Hematopoietic multipotent progenitor cell (in vitro differentiated cells): ENCODE measurements around the gene COPZ2. TPM values are rescaled to one million over a fixed set of nuclear protein-coding genes. Genes with fewer than 3 reads are reported as not detected.
"Not testable (repeated sequence)": the region's sequence is repeated elsewhere in the genome, so short reads cannot be mapped to it uniquely, and the experiment has no call there.

Source experiments
- DNase-seq, 3 donors: peaks; one replicate each; pipeline ENCODE4 v3.0.0-alpha.2; 2011 to 2015; ENCODE audit warnings: low read depth in 2 of 3, low spot score in 2 of 3
- total RNA-seq: library from RNA; depleted of rRNA; stranded (reverse); fragments of >200 nt; gene quantifications from one replicate; pipeline ENCODE4 v1.2.3, GENCODE V29; 2012

Gene COPZ2
- total RNA-seq, 1 donor: not detected

DNA sequence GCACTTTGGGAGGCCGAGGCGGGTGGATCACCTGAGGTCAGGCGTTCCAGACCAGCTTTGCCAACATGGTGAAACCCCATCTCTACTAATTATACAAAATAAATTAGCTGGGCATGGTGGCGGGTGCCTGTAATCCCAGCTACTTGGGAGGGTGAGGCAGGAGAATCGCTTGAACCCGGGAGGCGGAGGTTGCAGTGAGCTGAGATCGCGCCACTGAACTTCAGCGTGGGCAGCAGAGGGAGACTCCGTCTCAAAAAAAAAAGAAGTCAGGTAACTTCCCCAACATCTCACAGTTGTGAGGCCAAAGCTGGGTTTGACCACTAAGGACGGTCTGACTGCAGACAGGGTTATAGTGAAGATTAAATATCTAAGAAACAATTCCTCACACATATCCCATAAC, 2.9 kb downstream of the COPZ2 start:
- DNase-seq: not testable (repeated sequence)

DNA sequence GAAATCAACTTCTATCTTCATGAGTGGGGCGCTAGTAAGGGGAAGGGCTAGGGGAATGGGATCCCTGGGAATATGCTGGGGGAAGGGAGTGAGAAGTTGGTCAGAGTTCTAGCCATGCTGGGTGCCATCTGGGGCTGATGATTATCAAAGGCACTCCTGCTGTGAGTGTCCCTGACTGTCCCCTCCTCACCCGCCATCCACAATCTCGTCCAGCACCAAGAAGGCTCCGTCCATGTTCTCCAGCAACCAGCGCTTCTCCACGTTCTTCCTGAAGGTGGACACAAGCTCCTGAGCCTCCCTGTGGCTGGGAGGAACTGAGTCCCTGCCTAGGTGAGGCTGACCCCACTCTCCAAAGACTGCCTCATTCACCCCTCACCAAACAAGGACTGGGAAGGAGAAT, 5.6 kb downstream of the COPZ2 start:
- DNase-seq: no peak

DNA sequence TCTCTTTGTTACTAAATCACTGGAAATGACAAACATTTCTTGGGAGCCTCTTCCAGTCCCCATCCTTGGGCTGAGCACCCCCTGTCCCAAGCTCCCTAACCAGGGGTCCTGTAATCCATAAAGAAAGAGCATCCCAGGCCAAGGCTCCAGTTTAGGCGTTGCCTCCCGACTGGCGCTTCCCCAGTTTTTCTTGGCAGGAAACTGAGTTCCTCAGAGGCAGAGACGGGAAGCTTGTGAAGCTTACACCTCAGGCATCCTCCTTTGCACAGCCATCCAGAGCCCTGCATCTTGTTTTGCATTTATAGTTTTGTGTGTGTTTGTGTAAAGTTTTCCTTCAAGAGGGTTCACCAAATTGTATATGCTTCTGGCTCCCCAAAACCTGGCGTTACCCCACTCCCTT, 7.1 kb downstream of the COPZ2 start:
- no peak for DNase-seq

DNA sequence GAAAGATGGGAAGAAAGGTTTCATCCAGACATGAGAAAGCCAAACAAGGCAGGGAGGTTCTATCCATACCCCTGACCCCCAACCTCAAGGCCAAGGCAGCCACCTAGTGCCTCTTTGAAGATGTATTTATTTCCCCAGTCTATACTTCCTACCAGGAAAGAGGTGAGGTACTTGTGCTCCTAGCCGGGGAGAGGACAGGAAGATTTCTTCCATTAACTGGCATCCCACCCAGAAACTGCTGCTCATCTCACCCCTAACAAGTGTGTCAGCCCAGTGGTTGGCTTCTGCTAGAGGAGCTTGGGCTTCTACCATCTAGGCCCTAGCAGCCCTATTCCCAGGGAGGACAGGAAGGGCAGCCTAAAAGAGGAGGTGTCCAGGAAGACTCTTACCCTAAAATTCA, 8.9 kb downstream of the COPZ2 start:
- DNase-seq: no peak

DNA sequence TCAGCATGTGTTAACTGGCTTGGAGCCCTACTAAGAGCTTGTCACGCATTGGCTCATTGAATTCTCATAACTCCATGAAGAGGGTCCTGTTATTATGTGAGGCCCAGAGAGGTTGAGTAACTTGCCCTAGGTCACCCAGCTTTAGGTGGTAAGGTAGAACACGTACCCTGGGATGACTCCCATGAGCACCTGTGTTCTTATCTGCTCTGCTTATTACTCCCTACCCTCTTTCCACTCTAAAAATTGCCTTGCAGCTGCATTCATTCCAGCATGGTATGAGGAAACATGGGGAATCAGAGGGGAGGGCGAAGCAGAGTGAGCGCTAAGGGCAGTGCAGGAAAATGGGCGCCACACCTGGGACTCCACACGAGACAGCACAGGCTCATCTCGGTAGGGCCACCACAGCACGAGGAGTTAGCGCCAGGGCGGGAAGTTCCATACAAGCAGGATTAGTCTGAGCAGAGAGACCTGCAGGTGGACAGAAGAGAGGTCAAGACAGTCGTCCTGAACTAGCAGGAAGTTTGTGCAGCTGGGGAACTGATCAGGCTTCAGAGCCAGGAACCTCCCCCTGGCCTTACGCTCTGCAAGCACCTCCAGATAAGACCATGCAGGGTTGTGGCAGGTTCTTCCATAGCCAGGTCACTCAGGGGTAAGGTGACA, 10.1 kb downstream of the COPZ2 start:
- DNase-seq: no peak

DNA sequence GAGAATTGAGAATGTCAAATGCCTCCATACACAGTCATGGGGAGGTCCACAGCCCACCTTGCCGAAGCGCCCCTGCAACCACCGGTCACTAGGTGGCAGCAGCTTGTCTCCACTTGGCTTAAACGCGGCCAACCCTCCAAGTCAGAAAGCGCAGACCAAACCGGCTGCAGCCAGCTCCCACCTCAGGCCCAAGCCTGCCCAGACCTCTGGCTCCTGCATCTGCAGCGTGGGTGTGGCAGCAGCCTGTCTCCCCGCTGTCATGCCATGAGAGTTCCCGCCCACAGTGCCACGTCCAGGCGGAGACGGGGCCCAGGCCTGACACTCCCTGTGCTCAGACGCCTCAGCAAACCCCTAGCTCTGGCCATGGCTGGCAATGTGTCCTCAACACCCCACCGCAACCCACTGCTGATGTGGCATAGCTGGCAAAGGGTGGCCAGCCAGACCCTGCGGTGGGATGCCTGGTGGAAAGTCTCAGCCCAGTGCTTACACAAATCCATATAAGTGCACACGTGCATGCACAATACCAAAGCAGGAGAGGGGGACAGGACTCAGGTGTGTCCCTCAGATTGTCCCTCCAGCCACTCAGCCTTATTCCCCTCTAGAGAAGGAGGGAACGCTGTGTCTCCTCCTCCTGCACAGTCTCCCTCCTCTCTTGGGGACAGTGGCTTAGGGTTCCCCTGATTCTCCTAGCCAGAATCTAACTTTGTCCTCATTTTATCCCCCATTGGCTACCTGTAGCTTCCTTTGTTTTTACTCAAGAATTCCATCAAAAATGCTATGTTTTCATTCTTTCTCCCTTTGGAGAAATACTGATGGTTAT, 10.9 kb downstream of the COPZ2 start:
- DNase-seq: peak in 2 of 3 donors; percentile 82 to 88

DNA sequence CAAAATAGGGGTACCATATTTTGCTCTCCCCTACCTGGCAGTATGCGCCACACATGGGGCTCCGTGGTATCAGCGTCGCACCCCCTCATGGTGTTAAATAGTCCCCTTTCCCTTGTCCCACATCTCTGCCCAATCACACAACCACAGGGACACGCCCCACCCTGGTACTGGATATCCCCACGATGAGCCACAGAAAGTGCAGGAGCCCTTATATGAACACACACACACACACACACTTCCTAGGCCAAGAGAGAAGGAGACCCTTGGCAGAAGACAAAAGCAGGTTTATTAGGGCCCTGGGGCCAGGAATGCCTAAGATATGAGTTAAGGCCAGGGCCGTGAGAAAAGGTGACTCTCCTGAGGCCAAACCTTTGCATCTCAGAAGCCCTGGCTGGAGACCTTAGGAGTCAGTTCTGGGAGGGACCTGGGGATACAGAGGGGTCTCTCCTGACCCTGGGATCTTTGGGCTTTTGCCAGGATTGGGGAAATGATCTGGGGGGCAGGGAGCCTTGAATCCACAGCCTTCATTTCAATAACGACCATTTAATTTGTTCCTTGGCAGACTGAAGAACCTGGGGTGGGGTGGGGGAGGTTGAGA, 11.6 kb downstream of the COPZ2 start:
- no peak for DNase-seq

DNA sequence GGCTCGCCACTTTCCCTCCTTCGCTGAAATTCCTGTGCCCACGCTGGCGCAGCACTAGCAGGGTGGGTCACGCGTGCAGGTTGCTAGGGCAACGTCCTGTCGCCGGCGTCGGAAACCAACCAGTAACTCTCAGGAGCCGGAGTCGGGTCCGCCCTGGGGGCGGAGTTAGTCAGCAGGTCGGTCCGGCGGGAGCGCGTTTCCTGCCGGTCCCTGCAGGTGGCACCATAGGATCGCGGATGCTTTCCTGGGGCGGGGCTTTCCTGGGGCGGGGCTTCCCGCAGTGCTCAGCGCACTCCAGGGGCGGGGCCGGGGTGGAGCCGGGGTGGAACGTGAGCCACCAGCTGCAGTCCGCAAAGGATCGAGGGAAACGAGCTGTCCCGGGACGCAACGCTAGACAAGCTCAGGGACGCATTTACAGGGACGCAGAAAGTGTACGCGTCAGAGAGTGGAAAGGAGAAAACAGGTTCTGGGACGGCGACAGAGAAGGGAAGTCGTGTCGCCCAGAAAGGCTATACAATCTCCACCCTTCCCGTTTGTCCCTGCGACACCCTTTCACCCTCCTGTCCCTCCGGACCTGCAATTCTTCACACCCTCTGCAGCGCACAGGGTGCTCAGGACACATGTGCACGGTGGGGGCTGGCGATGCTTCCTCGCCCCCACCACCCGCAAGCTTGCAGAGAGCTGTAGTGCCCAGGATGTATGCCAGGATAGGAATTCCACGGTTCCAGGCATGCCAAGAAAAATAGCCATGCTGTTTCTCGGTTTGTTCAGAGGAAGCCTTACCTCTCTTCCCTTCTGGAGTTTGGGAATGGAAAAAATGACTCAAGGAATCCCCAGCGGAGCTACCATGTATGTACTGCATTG, 12.3 kb downstream of the COPZ2 start:
- DNase-seq: peak; percentile 94 to 96 (median 95)

DNA sequence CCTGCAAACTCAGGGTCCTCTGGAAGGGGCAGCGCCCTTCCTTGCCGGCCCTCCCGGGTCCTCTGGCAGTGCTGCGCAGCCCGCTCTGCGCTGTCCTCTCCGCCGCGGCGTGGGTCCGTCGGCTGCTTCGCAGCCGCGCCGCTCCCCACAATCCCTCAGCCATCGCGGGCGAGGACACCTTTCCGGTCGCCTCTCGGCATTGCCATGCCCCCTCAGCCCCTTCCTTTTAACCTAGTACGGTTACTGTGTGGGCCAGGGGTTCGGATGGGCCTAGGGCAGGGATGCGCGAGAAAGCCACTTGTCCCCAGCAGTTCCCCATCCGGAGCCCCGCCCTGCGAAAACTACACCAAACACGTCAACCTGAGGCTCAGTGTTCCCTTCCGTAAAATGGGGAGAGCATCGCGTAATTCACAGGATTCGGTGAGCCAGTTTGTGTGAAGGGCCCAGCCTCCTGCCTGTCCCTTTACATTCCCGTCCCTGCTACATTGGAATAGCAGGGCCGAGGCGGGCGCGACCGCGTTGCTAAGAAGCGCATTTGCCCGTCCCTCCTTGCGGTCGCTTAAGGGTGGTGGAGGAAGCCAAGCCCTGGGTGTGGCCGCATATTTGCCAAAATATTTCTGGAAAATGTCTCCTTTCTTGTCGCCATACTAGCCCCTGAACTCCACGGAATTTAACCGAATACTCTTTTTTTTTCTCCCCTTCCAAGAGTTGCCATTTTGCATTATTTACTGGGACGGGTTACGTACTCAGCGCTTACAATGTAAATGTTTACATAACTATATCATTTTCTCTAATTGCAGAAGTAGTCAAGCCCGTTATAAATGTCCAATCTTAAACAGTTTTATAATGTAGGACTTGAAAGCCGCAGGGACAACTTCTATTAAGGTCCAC, 13.2 kb downstream of the COPZ2 start:
- DNase-seq: peak in 2 of 3 donors; percentile 29 to 38

DNA sequence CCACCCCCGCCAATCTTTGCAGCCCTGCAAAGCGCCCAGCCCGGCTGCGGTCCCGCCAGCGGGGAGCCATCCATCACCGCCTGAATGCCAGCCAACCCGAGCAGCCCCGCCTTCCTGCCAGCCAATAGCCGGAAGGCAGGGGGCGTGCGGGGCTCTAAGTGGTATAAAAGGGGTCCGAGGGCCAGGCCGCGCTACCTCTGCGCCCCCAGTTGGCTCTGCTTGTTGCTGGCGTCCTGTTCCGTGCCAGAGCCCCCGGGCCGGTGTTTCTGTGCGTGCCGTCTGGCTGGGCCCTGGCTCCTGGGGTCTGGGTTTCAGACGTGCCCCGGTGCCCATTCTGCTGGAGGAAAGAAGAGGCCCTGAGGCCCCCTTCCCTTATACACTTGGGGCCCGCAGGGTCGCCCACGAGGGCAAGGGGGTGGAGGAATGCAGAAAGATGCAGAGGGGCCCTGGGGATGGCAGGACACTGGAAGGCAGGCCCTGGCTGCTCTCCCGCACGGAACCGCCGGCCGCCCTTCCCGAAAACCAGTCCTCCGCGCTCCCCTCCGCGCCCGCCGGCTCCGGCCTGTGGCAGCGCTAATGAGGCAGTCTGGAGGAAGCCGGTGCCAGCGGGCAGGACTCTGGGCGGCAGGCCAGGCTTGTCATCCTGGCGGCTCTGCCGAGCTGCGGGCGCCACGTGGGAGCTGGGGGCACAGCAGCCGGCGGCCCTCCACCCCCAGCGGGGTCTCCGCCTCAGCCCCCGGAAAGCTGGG, 14.0 kb downstream of the COPZ2 start:
- peak in 2 of 3 donors; percentile 66 to 68 for DNase-seq

DNA sequence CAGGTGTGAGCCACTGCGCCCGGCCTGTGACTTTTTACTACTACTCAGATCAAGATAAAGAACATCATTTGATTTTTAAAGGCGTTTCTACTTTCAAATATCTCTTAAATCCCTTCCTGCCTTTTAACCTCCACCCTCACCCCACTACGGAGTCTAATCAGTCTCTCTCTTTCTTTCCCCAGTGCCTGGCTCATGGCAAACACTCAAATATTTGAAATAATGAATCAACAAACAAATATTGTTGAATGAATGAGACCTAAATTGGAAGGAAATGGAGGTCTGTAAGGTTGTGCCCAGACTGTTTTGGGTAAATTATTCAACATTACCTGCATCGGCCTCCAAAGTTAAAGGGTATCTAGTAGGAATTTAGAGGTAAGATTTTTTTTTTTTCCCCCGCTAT, 14.7 kb downstream of the COPZ2 start:
- DNase-seq: no peak

DNA sequence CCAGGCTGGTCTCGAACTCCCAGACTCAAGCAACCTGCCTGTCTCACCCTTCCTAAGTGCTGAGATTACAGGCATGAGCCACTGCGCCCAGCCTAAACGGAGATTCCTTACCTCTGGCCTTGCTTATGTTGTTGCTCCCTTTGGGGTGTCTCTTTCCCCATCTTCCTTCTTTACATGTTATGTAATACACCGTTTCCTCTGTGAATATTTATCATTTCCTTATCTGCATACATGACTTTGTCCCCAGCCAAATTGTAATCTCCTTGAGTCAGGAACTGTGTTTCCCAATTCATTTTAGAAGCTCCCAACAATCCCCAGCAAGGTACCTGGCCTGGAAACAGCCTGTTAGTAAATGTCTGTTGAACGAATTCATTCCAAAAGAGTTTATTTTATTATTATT, 15.7 kb downstream of the COPZ2 start:
- DNase-seq: no peak

DNA sequence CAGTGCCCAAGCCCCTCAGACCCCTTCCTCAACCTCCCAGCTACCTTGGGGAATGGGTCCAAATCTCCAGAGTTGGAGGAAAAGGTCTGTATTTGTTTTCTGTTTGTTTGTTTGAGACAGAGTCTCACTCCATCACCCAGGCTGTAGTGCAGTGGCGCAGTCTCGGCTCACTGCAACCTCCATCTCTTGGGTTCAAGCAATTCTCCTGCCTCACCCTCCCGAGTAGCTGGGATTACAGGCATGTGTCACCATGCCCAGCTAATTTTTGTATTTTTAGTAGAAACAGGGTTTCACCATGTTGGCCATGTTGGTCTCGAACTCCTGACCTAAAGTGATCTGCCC, 19.8 kb downstream of the COPZ2 start:
- not testable (repeated sequence) for DNase-seq

DNA sequence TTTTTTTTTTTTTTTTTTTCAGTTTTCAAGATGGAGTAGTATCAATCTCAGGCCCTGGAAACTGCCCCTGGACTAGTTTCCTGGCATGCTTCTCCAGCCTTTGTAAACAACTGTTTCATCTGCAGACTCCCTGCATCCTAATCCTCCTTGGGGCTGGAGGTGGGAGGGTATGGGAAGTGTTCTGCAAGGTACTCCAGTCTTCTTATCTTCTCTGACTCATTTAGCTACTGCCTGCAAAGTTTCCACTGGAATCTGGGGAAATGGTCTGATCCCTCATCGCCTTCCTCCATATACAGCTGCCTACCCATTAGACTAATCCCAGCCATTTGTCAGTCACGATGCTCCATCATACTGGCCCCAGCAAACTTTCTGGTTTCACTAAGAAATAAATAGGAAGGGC, 21.5 kb downstream of the COPZ2 start:
- no peak for DNase-seq

DNA sequence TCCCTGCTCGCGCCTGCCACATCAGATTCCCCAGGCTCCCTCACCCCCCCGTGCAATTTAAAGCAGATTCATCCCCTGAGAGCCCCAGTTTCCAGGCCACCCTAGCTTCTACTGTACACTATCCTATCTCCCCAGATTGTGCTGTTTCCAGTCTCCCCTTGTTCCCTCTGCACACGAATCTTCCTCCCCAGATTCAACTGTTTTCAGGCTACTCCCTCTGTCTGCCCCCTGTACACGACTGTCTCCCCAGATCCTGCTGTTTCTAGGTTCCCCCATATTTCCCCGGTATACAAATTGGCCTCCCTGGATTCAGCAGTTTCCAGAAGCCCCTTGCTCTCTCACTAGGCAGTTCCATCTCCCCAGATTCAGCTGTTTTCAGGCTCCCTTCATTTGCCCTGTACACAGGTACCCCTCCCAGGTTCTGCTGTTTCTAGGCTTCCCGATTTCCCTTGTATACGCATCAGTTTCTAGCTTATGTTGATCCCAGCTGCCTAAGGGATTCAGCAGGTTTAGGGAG, 22.9 kb downstream of the COPZ2 start:
- no peak for DNase-seq

DNA sequence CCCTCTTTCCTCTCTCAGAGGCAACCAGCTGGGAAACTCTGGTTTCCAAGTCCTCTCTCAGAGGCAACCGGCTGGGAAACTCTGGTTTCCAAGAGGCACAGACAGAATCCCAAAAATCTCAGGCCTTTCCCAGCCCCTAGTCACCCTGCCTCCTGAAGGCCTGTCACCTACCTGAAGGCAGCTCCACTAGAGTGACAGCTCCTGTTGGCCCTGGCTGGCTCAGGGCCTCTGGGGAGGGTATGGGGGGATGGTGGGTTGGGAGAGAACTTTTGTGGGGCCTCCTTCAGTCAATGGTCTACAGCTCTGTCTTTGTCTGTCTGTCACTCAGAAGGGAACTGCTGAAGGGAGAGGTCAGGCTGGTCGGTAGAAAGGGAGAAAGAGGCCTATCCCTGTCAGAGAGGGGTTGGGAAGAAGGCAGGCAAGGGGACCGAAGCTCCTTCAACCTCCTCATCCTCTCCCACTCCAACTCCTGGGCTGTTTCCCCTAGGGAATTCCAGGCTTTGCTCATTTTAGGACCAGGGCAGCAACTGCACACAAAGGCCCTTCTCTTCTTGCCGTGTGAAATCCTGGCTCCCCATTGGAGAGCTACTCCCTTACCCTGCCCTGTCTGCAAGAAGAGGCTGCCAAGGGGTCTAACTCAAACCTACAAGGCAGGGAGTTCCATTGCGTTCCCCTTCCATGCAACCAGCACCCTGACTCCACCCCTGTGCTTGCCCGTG, 23.6 kb downstream of the COPZ2 start:
- no peak for DNase-seq

DNA sequence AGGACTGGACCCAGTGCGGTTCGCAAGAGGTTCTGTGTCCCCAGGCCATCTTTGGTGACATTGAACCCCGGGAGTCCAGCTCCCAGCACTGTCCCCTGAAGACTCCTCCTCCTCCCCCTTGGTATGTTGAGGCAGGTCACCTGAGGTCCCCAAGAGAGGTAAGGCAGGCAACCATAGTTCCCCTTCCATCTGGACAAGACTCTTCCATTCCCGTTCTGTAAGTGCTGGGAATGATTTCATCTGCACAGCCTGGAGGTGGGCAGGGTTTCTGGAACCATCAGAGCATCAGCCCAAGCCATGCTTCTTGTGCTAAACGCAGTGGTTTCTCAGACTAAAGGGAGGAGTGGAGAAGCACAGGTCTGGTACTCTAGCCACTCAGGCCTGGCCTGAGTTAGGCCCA, 24.9 kb downstream of the COPZ2 start:
- DNase-seq: no peak

DNA sequence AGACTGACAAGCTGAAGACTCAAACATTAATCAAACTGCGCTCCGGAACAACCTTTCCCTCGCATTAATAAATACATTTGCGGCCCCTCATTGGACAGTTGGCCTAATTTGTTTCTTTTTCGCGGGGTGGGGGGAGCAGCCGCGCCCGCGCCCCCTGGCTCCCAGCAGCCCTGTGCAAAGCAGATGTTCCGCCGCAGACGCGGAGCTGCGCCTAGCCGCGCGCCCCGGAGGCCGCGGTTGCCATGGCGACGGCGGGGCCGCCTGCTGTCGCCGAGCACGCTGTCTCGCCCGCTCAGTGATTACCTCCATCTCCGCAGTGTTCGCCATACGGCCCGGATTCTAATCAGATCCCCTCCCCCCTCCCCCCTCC, 25.5 kb downstream of the COPZ2 start:
- peak; percentile 52 to 63 (median 53) for DNase-seq
